Measurements from ENCODE around the gene TMEM176B. TPM values are rescaled to one million over a fixed set of nuclear protein-coding genes. Genes with fewer than 3 reads are reported as not detected.

Gene TMEM176B
- polyA plus RNA-seq, 1 experiment, result not detected

DNA sequence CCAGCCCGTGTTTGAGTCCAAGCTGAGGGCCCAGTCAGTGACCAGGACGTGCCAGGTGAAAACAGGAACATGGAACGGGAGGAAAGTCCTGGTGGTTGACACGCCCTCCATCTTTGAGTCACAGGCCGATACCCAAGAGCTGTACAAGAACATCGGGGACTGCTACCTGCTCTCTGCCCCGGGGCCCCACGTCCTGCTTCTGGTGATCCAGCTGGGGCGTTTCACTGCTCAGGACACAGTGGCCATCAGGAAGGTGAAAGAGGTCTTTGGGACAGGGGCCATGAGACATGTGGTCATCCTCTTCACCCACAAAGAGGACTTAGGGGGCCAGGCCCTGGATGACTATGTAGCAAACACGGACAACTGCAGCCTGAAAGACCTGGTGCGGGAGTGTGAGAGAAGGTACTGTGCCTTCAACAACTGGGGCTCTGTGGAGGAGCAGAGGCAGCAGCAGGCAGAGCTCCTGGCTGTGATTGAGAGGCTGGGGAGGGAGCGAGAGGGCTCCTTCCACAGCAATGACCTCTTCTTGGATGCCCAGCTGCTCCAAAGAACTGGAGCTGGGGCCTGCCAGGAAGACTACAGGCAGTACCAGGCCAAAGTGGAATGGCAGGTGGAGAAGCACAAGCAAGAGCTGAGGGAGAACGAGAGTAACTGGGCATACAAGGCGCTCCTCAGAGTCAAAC lies 57.7 kb downstream of the TMEM176B start:
- CTCF ChIA-PET, result interaction anchor here (0.8 kb wide), 1 partner anchor 66 kb away, joined by 3 read pairs; no protein-coding TSS in a partner anchor
- Histone ChIP-seq H3K4me3 (ENCODE audit: low read depth, low read length) (no peak overlapping the region), H3K27me3 (ENCODE audit: control insufficient read depth, insufficient read depth, low read length) (no peaks in the 10 kb centered on the region), H3K36me3 (ENCODE audit: control insufficient read depth, insufficient read depth, low read length) (no peaks in the 10 kb centered on the region)
- no peak for DNase-seq (ENCODE audit: low read depth)
- POLR2A ChIA-PET, result no interaction called here
- TF ChIP-seq CTCF (IDR thresholded peaks at IDR 0.05; ENCODE audit: insufficient read depth, low read depth, low read length), result no peak

Other genes starting within 250 kb of the TMEM176B start
- not detected in 2 replicates for gene GIMAP4, start 233.0 kb downstream of the TMEM176B start, polyA plus RNA-seq (2011; rRNA removed)
- gene GIMAP6, start 168.0 kb downstream of the TMEM176B start, polyA plus RNA-seq (2011; rRNA removed), result not detected in 2 replicates
- gene GIMAP2, start 114.7 kb downstream of the TMEM176B start, polyA plus RNA-seq (2011; rRNA removed), result 0.05 and 0.13 TPM in 2 replicates
- not detected in 2 replicates for gene GIMAP1, start 83.8 kb downstream of the TMEM176B start, polyA plus RNA-seq (2011; rRNA removed)
- gene GIMAP5, start 62.9 kb downstream of the TMEM176B start, polyA plus RNA-seq (2011; rRNA removed), result not detected in 2 replicates
- gene TMEM176A, start 405 bp upstream of the TMEM176B start, polyA plus RNA-seq (2011; rRNA removed), result not detected in 2 replicates
- not detected in 2 replicates for gene AOC1, start 52.2 kb upstream of the TMEM176B start, polyA plus RNA-seq (2011; rRNA removed)
- 0.02 and 0.06 TPM in 2 replicates for gene KCNH2, start 178.0 kb upstream of the TMEM176B start, polyA plus RNA-seq (2011; rRNA removed)
- gene NOS3, start 190.7 kb upstream of the TMEM176B start, polyA plus RNA-seq (2011; rRNA removed), result 0.60 and 1.3 TPM in 2 replicates
- gene ATG9B, start 224.1 kb upstream of the TMEM176B start, polyA plus RNA-seq (2011; rRNA removed), result 0.07 and 0.15 TPM in 2 replicates
- gene ABCB8, start 228.1 kb upstream of the TMEM176B start, polyA plus RNA-seq (2011; rRNA removed), result 13.0 and 23.6 TPM in 2 replicates
- gene ASIC3, start 248.2 kb upstream of the TMEM176B start, polyA plus RNA-seq (2011; rRNA removed), result 0.26 and 0.45 TPM in 2 replicates